K562 (cell line): Measurements from ENCODE around the gene OSM. TPM values are rescaled to one million over a fixed set of nuclear protein-coding genes. Genes with fewer than 3 reads are reported as not detected.

Experiments
- ETV6 ChIP-seq, 3 experiments: fragments of 150-350 bp in 1 of 3; sonication (generic) in 1 of 3; formaldehyde crosslinking in 1 of 3; IDR thresholded peaks; 2 replicates each; pipeline versions ENCODE4 v1.6.1 to v1.8.0; 2014 to 2022; ENCODE audit warnings: borderline replicate concordance in 2 of 3, low read depth in 2 of 3, antibody characterized with exemption in 1 of 3, low read length in 1 of 3, mild to moderate bottlenecking in 1 of 3, missing genetic modification reagents in 1 of 3
- EZH2 ChIP-seq: IDR thresholded peaks from 2 replicates; pipeline ENCODE4 v1.6.1; 2012; ENCODE audit warnings: low read depth, mild to moderate bottlenecking, inconsistent platforms, low read length, borderline replicate concordance
- MEF2A ChIP-seq: IDR thresholded peaks from 2 replicates; pipeline ENCODE4 v1.6.1; 2011; ENCODE audit warnings: low read depth, mild to moderate bottlenecking, low read length, moderate library complexity; ENCODE audit not compliant: control insufficient read depth
- TAF15 ChIP-seq: fragments of 200-400 bp; formaldehyde crosslinking; IDR thresholded peaks from 2 replicates; pipeline ENCODE4 v1.6.1; 2017; ENCODE audit warnings: mild to moderate bottlenecking, low read depth, low read length, moderate library complexity
- polyA plus RNA-seq, 8 experiments: library from polyadenylated mRNA; depleted of rRNA in 4 of 8; stranded (reverse) in 5 of 8; unstranded in 3 of 8; fragments of >200 nt; fragmentation: Nextera tagmentation in 2 of 8; fragmentation: Illumina TruSeq in 1 of 8; extraction: Ambion mirVana in 2 of 8; extraction: Trizol in 1 of 8; gene quantifications; 2 replicates each; pipeline versions ENCODE4 v1.2.1 to v1.2.3, GENCODE V29; 2011 to 2014; ENCODE audit warnings: inconsistent platforms in 1 of 8, missing spikeins in 1 of 8
- total RNA-seq, 7 experiments: library from RNA; depleted of rRNA in 6 of 7; stranded (reverse); fragments of >200 nt in 6 of 7; fragmentation: Illumina TruSeq in 2 of 7; extraction: Trizol in 2 of 7; gene quantifications; 2 replicates each; pipeline versions ENCODE4 v1.2.1 to v1.2.3, GENCODE V29; 2011 to 2021; ENCODE audit warnings: low replicate concordance in 1 of 7
- TF ChIP-seq, protein P1 (sequence below), 2 experiments: fragments of 450-650 bp; IDR thresholded peaks; 2 replicates each; pipeline ENCODE4 v1.6.1; 2016; ENCODE audit warnings: mild to moderate bottlenecking in 2 of 2, borderline replicate concordance in 1 of 2, low read depth in 1 of 2, moderate library complexity in 1 of 2
- TF ChIP-seq, protein P2 (sequence below): sonication (generic); formaldehyde crosslinking; IDR thresholded peaks from 2 replicates; pipeline ENCODE4 v1.8.0; 2022; ENCODE audit warnings: missing genetic modification reagents, mild to moderate bottlenecking, moderate library complexity, borderline replicate concordance

Gene OSM
- total and polyA plus RNA-seq, 9 of the 15 experiments (the other 6 are each of a cell fraction or from before 2014, with no cell fraction given), result 0.22 TPM; not detected in 8

DNA sequence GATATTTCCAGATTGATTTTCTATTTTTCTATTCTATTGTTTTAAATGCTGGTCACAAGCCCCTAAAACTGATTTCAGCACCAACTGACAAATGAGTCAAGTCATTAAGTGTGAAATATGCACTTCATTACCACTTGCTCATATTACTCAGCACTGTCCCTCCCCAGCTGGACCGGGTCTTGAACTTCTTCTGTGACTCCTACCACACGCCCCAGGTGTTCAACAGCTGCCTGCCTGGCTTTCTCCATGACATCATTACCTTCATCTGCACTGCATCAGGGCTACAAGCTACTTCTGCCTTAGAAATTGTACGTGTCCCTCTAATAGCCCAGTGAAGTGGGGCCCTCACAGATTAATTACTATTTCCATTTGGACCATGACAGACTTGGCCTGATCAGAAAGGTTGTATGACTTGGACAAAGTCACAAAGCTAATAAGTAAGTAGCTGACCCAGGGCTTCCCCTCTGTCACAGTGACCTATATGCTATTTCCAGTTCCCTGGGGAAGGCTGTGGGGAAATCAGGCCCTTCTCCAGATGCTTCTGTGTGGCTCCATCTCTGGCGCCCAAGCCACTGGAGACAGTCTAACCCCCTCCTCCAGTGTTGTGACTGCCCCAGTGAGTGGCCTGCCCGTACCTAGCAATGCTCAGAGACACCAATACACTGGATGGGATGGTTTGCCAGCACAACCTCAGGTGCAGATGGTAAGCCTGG, 42.0 kb upstream of the OSM start (continued):
- TF ChIP-seq, protein P1, sequence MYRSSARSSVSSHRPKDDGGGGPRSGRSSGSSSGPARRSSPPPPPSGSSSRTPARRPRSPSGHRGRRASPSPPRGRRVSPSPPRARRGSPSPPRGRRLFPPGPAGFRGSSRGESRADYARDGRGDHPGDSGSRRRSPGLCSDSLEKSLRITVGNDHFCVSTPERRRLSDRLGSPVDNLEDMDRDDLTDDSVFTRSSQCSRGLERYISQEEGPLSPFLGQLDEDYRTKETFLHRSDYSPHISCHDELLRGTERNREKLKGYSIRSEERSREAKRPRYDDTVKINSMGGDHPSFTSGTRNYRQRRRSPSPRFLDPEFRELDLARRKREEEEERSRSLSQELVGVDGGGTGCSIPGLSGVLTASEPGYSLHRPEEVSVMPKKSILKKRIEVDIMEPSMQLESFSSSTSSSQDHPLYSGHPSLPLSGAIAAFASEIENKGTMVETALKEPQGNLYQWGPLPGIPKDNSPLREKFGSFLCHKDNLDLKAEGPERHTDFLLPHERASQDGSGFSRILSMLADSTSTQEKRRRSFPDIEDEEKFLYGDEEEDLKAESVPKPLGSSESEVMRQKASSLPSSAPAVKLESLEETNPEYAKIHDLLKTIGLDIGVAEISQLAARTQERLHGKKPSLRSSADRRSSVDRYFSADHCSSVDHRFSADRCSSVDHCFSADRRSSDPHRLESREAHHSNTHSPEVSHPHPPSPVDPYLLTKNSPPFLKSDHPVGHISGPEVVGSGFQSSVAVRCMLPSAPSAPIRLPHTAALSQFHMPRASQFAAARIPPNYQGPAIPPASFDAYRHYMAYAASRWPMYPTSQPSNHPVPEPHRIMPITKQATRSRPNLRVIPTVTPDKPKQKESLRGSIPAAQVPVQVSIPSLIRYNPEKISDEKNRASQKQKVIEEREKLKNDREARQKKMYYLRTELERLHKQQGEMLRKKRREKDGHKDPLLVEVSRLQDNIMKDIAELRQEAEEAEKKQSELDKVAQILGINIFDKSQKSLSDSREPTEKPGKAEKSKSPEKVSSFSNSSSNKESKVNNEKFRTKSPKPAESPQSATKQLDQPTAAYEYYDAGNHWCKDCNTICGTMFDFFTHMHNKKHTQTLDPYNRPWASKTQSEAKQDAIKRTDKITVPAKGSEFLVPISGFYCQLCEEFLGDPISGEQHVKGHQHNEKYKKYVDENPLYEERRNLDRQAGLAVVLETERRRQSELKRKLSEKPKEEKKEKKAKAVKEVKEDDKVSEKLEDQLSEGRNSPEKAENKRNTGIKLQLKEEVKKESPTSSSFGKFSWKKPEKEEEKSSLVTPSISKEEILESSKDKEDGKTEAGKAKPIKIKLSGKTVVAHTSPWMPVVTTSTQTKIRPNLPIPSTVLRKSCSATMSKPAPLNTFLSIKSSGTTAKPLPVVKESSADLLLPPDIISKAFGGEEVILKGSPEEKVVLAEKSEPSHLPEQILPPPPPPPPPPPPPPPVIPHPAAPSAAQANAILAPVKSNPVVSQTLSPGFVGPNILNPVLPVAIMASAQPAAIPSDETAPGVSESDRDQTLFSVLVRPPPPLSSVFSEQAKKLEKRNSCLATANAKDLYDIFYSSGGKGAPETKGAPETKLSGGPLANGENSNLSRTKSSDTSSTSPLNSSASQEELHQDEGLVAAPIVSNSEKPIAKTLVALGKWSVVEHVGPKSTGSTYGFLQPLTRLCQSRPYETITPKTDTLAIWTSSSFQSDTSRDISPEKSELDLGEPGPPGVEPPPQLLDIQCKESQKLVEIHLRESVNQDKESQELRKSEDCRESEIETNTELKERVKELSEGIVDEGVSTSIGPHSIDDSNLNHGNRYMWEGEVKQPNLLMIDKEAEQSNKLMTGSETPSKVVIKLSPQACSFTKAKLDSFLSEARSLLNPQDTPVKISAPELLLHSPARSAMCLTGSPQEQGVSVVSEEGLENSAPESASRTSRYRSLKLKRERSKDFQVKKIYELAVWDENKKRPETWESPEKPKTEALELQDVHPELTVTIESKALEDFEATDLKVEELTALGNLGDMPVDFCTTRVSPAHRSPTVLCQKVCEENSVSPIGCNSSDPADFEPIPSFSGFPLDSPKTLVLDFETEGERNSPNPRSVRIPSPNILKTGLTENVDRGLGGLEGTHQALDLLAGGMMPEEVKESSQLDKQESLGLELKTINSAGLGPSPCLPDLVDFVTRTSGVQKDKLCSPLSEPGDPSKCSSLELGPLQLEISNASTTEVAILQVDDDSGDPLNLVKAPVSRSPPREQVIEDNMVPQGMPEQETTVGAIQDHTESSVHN (IDR thresholded peaks at IDR 0.05; ENCODE audit: borderline replicate concordance in 1 of 2, low read depth in 1 of 2), result 0 out of 4 replicates have a peak, but pooled peaks of 1 of the 2 experiments have one; percentile 19
- TF ChIP-seq TAF15 (no peak), ETV6 (IDR thresholded peaks at IDR 0.05; ENCODE audit: borderline replicate concordance in 1 of 2, low read depth in 2 of 2, low read length in 1 of 2) (no peak), ETV6 (CRISPR knock-in tag; IDR thresholded peaks at IDR 0.05; ENCODE audit: borderline replicate concordance) (no peak), MEF2A (no peak), EZH2 (no peak)
- TF ChIP-seq, protein P2, sequence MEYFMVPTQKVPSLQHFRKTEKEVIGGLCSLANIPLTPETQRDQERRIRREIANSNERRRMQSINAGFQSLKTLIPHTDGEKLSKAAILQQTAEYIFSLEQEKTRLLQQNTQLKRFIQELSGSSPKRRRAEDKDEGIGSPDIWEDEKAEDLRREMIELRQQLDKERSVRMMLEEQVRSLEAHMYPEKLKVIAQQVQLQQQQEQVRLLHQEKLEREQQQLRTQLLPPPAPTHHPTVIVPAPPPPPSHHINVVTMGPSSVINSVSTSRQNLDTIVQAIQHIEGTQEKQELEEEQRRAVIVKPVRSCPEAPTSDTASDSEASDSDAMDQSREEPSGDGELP (CRISPR knock-in tag), result peak; percentile 52; the same call in 1 of the 2 replicates
